ENCODE measurements around the gene RSBN1. TPM values are rescaled to one million over a fixed set of nuclear protein-coding genes. Genes with fewer than 3 reads are reported as not detected.

Gene RSBN1
- total RNA-seq, 4 donors from 2014 or later = 17.1 to 29.1 (median 22.2) TPM

DNA sequence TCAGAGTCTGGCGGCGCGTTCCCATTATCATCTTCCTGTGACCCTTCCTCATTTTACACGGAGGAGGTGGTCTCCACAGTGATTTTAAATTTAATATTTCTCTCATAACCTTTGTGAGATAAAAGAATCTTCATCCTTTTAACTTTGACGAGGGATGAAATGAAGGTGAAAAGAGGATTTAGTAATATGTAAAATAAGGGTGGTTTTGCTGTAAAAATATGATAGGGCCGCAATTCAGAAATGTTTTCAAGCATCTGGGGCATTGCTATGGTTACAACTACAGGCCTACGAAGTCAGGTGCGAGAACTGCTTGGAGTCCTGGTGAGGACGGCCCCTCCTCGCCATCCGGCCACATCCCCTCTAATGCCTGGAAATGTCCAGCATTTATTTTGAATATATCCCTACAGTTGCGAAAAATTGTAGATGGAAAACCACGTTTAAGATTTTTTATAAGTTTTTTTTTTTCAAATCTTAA lies 422 bp upstream of the RSBN1 start:
- Histone ChIP-seq H3K36me3 (no peaks in the 10 kb centered on the region), H3K4me1 (peaks cover 32% of the 10 kb centered on the region), H3K27ac (peak overlapping the region; percentile 96), H3K9me3 (no peaks in the 10 kb centered on the region), H3K27me3 (no peaks in the 10 kb centered on the region), H3K4me3 (peak overlapping the region; percentile 80)
- no peak for DNase-seq (ENCODE audit: low spot score in 2 of 2)
- 26% methylated on average over 13 of the region's 13 CpGs for WGBS
- TF ChIP-seq EP300 (IDR thresholded peaks at IDR 0.05) = peak; percentile 44
- TF ChIP-seq POLR2AphosphoS5 (IDR thresholded peaks at IDR 0.05) = no peak

DNA sequence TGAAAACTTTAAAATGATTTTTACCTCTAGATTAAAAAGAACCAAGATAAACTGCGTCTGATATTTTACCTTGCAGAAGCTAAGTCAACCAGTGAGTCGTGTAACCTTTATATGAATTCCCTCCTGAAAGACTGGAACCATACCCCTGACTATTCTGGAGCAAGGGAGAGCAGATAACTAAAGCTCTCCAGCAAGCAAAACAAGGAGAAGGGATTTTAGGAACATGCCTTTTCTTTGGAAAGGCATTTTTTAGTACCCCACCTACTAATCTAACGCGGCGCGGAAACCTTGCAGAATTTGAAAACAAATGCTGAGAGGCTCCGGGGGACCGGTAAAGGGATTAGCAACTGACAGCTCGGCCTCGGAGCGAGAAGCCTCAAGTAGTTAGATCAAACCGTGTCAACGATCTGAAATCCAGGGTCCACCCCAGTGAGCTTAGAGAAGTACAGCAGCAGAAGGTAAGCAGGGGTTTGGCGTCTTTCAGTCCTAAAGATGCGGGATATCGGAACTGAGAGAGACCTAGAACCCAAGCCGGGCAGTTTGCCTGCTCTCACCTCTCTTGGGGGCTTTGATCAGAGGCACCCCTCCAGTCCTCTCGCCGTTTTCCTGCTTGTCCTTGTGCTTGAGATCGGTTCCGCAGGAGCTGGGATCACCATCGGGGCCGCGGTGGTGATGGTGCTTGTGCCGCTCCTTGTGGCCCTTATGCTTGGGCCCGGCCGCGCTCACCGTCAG lies 954 bp downstream of the RSBN1 start:
- Histone ChIP-seq H3K9me3 (no peaks in the 10 kb centered on the region), H3K27me3 (no peaks in the 10 kb centered on the region), H3K4me3 (peak overlapping the region; percentile 80), H3K4me1 (peaks cover 32% of the 10 kb centered on the region), H3K27ac (peak overlapping the region; percentile 96), H3K36me3 (no peaks in the 10 kb centered on the region)
- peak in 1 of 2 donors; percentile 65 for DNase-seq (ENCODE audit: low spot score in 2 of 2)
- TF ChIP-seq, protein P1, sequence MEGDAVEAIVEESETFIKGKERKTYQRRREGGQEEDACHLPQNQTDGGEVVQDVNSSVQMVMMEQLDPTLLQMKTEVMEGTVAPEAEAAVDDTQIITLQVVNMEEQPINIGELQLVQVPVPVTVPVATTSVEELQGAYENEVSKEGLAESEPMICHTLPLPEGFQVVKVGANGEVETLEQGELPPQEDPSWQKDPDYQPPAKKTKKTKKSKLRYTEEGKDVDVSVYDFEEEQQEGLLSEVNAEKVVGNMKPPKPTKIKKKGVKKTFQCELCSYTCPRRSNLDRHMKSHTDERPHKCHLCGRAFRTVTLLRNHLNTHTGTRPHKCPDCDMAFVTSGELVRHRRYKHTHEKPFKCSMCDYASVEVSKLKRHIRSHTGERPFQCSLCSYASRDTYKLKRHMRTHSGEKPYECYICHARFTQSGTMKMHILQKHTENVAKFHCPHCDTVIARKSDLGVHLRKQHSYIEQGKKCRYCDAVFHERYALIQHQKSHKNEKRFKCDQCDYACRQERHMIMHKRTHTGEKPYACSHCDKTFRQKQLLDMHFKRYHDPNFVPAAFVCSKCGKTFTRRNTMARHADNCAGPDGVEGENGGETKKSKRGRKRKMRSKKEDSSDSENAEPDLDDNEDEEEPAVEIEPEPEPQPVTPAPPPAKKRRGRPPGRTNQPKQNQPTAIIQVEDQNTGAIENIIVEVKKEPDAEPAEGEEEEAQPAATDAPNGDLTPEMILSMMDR (IDR thresholded peaks at IDR 0.05) = no peak
- TF ChIP-seq POLR2AphosphoS5 (IDR thresholded peaks at IDR 0.05) = no peak
- no peak for TF ChIP-seq EP300 (IDR thresholded peaks at IDR 0.05)
- TF ChIP-seq POLR2A (IDR thresholded peaks at IDR 0.05) = no peak
- WGBS = 1% methylated on average over 23 of the region's 29 CpGs

DNA sequence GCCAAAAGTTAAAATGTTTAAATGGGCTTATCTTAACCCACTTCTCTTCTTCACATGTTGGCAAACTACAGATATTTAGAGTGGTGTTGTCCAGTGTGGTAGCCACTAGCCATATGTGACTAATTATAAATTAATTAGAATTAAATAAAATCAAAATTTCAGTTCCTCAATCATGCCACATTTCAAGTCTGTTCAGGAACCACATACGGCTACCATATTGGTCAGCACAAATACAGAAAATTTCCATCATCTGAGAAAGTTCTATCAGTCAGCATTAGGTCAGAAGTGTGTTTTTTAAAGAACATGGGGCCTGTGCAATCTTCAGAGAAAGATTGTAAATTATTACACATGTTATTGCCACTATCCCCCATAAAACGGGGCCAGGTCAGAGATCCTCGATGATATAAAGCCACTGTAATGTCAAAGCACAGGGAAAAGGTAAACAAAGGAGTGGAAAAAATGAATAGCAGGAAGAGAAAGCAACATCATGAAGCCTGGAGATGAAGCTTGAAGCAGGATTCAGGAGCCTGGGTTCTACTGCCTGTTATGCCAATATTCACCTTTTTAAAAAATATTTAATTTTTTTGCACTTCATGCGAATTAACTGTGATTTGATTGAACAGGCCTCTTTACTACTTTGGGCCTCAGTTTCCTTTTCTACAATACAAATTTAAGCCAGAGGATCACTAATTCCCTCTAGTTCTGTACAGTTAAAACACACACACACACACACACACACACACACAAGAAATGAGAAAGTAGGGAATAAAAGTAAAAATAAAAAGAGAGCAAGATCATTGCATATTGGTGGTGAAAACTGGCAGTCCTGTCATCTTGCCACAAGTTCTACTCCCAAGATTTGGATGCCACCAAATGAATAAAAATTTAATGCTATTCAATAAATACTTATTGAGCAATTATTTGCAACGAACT lies 2.3 kb downstream of the RSBN1 start:
- Histone ChIP-seq H3K9me3 (no peaks in the 10 kb centered on the region), H3K27ac (no peak overlapping the region), H3K36me3 (no peaks in the 10 kb centered on the region), H3K4me1 (peaks cover 35% of the 10 kb centered on the region), H3K4me3 (peak overlapping the region; percentile 80), H3K27me3 (no peaks in the 10 kb centered on the region)
- no peak for TF ChIP-seq POLR2A (IDR thresholded peaks at IDR 0.05)
- TF ChIP-seq POLR2AphosphoS5 (IDR thresholded peaks at IDR 0.05) = no peak
- no peak for TF ChIP-seq EP300 (IDR thresholded peaks at IDR 0.05)
- TF ChIP-seq, protein P1 (IDR thresholded peaks at IDR 0.05) = no peak
- 42% methylated on average over 5 of the region's 5 CpGs for WGBS
- DNase-seq (ENCODE audit: low spot score in 2 of 2) = no peak

DNA sequence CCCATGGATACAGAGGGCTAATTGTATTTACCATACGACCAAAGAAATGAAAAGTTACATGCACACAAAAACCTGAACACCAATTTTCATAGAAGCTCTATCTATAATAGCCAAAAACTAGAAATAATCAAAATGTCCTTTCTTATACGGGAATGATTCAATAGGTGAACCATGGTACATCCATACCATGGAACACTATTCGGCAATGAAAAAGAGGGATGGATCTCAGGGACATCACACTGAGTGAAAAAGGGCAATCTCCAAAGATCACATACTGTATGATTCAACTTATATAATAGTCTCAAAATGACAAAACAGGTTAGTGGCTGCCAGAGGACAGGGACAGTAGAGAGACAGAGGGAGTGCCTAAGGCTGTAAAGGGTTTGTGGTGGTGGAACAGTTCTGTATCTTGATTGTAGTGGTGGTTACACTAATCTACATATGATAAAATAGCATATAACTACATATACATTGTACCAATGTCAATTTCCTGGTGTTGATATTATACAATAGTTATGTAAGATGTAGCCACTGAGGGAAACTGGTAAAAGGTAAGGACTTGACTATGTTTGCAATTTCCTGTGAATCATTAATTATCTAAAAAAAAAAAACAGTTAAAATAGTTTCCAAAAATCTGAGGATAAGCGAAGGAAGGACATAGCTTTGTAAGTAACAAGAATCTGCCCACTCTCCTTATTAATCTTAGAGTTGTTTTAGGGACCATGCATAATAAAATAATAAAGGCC lies 3.7 kb downstream of the RSBN1 start:
- H3K4me3 ChIP-seq = no peak overlapping the region
- 92% methylated on average over 4 of the region's 4 CpGs for WGBS
- TF ChIP-seq POLR2AphosphoS5 (IDR thresholded peaks at IDR 0.05) (no peak), EP300 (IDR thresholded peaks at IDR 0.05) (no peak), POLR2A (IDR thresholded peaks at IDR 0.05) (no peak)
- TF ChIP-seq, protein P1 (IDR thresholded peaks at IDR 0.05) = no peak

DNA sequence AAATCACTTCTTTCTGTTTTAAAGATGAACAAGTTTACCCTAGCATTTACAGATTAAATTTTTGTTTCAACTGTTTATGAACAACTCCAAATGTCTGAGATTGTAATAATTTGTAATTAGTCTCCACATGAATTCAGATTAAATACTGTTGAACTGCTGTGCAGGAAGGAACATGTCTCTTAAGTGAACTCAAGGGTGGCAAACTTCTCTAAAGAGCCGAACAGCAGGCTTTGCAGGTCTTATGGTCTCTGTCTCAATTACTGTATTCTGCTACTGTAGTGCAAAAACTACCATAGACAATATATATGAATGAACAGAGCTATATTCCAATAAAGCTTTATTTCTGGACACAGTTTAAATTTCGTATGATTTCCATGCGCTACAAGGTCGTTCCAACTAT lies 6.6 kb downstream of the RSBN1 start:
- H3K9me3 ChIP-seq = no peaks in the 10 kb centered on the region
- no peak for DNase-seq (ENCODE audit: low spot score in 2 of 2)
- no peaks in the 10 kb centered on the region for H3K27me3 ChIP-seq
- no peaks in the 10 kb centered on the region for H3K36me3 ChIP-seq
- no peak overlapping the region for H3K4me3 ChIP-seq
- no peak overlapping the region for H3K27ac ChIP-seq
- 84% methylated on average over 4 of the region's 4 CpGs for WGBS
- peaks cover 44% of the 10 kb centered on the region for H3K4me1 ChIP-seq
- TF ChIP-seq POLR2A (IDR thresholded peaks at IDR 0.05) (no peak), POLR2AphosphoS5 (IDR thresholded peaks at IDR 0.05) (no peak), EP300 (IDR thresholded peaks at IDR 0.05) (no peak)
- TF ChIP-seq, protein P1 (IDR thresholded peaks at IDR 0.05) = no peak

More for the DNA sequence above, 3.7 kb downstream of the RSBN1 start:
- Histone ChIP-seq H3K27ac (no peak overlapping the region), H3K9me3 (no peaks in the 10 kb centered on the region), H3K27me3 (no peaks in the 10 kb centered on the region), H3K36me3 (no peaks in the 10 kb centered on the region), H3K4me1 (peaks cover 46% of the 10 kb centered on the region)
- DNase-seq (ENCODE audit: low spot score in 2 of 2) = no peak
